Measurements from ENCODE around the gene RAD51D. TPM values are rescaled to one million over a fixed set of nuclear protein-coding genes. Genes with fewer than 3 reads are reported as not detected.

The RAD51D gene
- total RNA-seq, 1 donor from 2014 or later, result 22.9 TPM

- H3K27me3 Mint-ChIP-seq, result peaks cover 1% of the 10 kb centered on the region
- H3K4me3 Mint-ChIP-seq, result peak within 1 kb of the TSS; percentile 87
- no peaks in the 10 kb centered on the region for H3K9me3 Mint-ChIP-seq
- H3K36me3 Mint-ChIP-seq (ENCODE audit: low read depth), result peaks cover 23% of the 10 kb centered on the region
- peaks cover 14% of the 10 kb centered on the region for H3K4me1 Mint-ChIP-seq
- intact Hi-C loops (cut with micrococcal nuclease), result loop anchor here (1.0 to 10.0 kb wide), 6 partner anchors 53 to 600 kb away; partner anchors contain the start of genes PEX12, SLFN12L and SLFN5
- POLR2A ChIA-PET, result interaction anchor here (0.8 to 1.2 kb wide), 3 partner anchors 23 to 438 kb away, joined by 3 read pairs; partner anchors contain the start of gene SLFN5
- peak; percentile 87 for DNase-seq
- H3K27ac Mint-ChIP-seq, result peak within 1 kb of the TSS; percentile 59
- TF ChIP-seq, protein P1, sequence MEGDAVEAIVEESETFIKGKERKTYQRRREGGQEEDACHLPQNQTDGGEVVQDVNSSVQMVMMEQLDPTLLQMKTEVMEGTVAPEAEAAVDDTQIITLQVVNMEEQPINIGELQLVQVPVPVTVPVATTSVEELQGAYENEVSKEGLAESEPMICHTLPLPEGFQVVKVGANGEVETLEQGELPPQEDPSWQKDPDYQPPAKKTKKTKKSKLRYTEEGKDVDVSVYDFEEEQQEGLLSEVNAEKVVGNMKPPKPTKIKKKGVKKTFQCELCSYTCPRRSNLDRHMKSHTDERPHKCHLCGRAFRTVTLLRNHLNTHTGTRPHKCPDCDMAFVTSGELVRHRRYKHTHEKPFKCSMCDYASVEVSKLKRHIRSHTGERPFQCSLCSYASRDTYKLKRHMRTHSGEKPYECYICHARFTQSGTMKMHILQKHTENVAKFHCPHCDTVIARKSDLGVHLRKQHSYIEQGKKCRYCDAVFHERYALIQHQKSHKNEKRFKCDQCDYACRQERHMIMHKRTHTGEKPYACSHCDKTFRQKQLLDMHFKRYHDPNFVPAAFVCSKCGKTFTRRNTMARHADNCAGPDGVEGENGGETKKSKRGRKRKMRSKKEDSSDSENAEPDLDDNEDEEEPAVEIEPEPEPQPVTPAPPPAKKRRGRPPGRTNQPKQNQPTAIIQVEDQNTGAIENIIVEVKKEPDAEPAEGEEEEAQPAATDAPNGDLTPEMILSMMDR (IDR thresholded peaks at IDR 0.05), result no peak
- ATAC-seq (ENCODE audit: low read depth), result peak; percentile 99
- CTCF ChIA-PET, result interaction anchor here (0.8 to 2.3 kb wide), 3 partner anchors 22 to 722 kb away, joined by 3 to 6 read pairs (median 3); partner anchors contain the start of gene RAD51D
Observed at GRCh38 chr17:35141681-35142466, 22.2 kb upstream of the RAD51D start, which contains the start of gene NLE1. NLE1 (minus strand) TSS chr17:35142303; CDS start chr17:35142275, 28 bp downstream.

DNA sequence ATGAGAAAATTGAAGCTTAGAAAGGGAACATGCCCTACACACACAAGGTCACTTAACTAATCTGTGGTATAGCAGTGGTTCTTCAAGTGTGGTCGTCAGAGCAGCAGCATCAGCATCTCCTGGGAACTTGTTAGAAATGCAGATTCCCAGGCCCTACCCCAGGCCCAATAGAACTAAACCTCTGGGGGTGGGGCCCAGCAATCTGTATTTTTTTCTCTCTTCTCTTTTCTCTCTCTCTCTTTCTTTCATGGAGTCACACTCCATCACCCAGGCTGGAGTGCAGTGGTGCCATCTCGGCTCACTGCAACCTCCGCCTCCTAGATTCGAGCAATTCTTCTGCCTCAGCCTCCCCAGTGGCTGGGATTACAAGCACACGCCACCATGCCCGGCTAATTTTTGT is 18.6 kb upstream of the RAD51D start:
- H3K9me3 Mint-ChIP-seq, result no peaks in the 10 kb centered on the region
- POLR2A ChIA-PET, result no interaction called here
- no peak overlapping the region for H3K27ac Mint-ChIP-seq
- no peaks in the 10 kb centered on the region for H3K27me3 Mint-ChIP-seq
- intact Hi-C loops (cut with micrococcal nuclease), result no loop called here
- ATAC-seq (ENCODE audit: low read depth), result no peak
- H3K36me3 Mint-ChIP-seq (ENCODE audit: low read depth), result peaks cover 60% of the 10 kb centered on the region
- CTCF ChIA-PET, result no interaction called here
- H3K4me3 Mint-ChIP-seq, result no peak overlapping the region
- TF ChIP-seq, protein P1 (IDR thresholded peaks at IDR 0.05), result no peak
- peaks cover 14% of the 10 kb centered on the region for H3K4me1 Mint-ChIP-seq
- DNase-seq, result no peak

DNA sequence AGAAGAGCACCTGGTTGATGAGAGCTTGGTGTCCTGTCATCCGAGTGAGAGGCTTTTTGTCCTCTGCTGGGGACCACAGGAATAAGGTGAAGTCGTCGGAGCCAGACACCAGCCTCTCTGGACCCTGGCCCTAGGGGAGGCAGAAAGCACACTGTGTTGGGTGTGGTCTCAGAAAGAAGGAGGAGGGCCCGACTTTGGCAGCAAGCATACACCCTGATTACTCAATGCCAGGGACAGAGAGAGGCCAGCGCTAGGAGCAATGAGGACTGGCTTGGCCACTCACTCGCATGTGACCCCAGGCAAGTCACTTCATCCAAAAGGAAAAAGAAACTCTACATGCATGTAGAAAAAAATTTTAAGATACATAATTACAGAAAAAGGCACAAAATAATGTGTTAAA is 15.7 kb upstream of the RAD51D start:
- intact Hi-C loops (cut with micrococcal nuclease), result no loop called here
- DNase-seq (no peak), ATAC-seq (ENCODE audit: low read depth) (no peak)
- no peak overlapping the region for H3K4me3 Mint-ChIP-seq
- no peaks in the 10 kb centered on the region for H3K4me1 Mint-ChIP-seq
- no peaks in the 10 kb centered on the region for H3K27me3 Mint-ChIP-seq
- peaks cover 87% of the 10 kb centered on the region for H3K36me3 Mint-ChIP-seq (ENCODE audit: low read depth)
- ChIA-PET POLR2A (no interaction called here), CTCF (interaction anchor here (1.0 kb wide), 1 partner anchor 8 kb away, joined by 3 read pairs; no protein-coding TSS in a partner anchor)
- TF ChIP-seq, protein P1 (IDR thresholded peaks at IDR 0.05), result no peak
- no peaks in the 10 kb centered on the region for H3K9me3 Mint-ChIP-seq
- H3K27ac Mint-ChIP-seq, result no peak overlapping the region

DNA sequence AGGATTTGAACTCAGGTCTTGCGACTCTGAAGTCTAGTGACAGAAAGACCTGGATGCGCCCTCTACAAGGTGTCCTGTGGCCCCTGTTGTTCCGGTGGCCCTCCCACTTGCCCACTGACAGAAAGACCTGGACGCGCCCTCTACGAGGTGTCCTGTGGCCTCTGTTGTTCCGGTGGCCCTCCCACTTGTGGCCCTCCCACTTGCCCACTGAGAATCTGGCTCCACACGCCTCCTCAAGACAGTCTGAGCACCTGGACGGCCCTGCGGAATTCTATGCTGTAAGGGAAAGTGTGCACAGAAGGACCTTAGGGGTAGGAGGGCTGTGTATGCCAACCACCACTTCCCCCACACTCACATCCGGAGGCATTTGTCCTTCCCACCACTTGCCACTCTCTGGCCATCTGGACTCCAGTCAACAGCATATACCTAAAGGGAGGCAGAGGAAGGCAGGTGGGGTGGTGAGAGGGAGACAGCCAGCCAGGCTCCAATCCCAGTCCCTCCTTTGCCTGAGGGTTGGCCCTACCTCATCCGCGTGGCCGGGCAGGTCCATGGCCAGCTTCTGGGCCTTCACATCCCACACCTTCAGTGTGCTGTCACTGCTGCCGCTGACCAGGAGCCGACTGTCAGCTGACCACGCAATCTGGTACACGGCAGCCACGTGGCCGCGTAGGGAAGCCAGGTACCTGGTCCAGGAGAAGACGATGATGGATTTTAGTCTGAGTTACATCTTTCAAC is 13.3 kb upstream of the RAD51D start:
- Mint-ChIP-seq H3K4me1 (no peaks in the 10 kb centered on the region), H3K4me3 (no peak overlapping the region), H3K9me3 (no peaks in the 10 kb centered on the region), H3K36me3 (ENCODE audit: low read depth) (peaks cover 75% of the 10 kb centered on the region), H3K27me3 (no peaks in the 10 kb centered on the region), H3K27ac (no peak overlapping the region)
- no peak for ATAC-seq (ENCODE audit: low read depth)
- intact Hi-C loops (cut with micrococcal nuclease), result no loop called here
- POLR2A ChIA-PET, result no interaction called here
- CTCF ChIA-PET, result no interaction called here
- TF ChIP-seq, protein P1 (IDR thresholded peaks at IDR 0.05), result no peak
- DNase-seq, result no peak

DNA sequence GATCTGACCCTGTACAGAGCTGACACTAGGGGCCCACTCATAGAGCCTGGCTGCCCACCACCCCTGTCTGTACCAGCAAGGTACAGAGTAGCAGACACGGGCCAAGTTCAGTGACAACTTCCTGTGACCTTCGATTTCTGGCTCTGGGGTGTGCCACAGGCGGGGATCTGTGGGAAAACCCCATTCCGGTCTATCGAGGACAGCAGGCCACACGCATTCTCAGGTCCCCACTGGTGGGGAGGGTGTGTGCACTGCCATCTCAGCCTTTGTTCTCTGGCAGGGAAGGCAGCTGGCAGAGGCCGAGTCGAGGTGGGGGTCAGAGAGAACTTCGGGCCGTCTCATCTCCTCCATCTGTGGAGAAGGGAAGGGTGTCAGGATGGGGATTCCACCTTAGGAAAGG is 12.4 kb upstream of the RAD51D start:
- peaks cover 69% of the 10 kb centered on the region for H3K36me3 Mint-ChIP-seq (ENCODE audit: low read depth)
- ChIA-PET POLR2A (no interaction called here), CTCF (no interaction called here)
- H3K27ac Mint-ChIP-seq, result no peak overlapping the region
- intact Hi-C loops (cut with micrococcal nuclease), result no loop called here
- no peaks in the 10 kb centered on the region for H3K9me3 Mint-ChIP-seq
- no peaks in the 10 kb centered on the region for H3K4me1 Mint-ChIP-seq
- H3K27me3 Mint-ChIP-seq, result no peaks in the 10 kb centered on the region
- TF ChIP-seq, protein P1 (IDR thresholded peaks at IDR 0.05), result no peak
- ATAC-seq (ENCODE audit: low read depth) (no peak), DNase-seq (no peak)
- H3K4me3 Mint-ChIP-seq, result no peak overlapping the region

Measured in activated B cell treated with CpG ODN at 0.5 μM for 24 hours (primary cell).